DND-41 (cell line): Measurements from ENCODE around the gene MFAP3L.

Experiments used
- EZH2 ChIP-seq: IDR thresholded peaks from 3 replicates; pipeline ENCODE4 v1.6.1; 2012; ENCODE audit warnings: borderline replicate concordance, low read depth, mild to moderate bottlenecking, moderate library complexity, low read length, inconsistent platforms; ENCODE audit not compliant: severe bottlenecking
- TF ChIP-seq, protein P1 (sequence below): IDR thresholded peaks from 2 replicates; pipeline ENCODE4 v1.5.1; 2012; ENCODE audit warnings: borderline replicate concordance, low read length, moderate library complexity, mild to moderate bottlenecking; ENCODE audit not compliant: poor library complexity, severe bottlenecking; ENCODE audit errors: extremely low read depth

DNA sequence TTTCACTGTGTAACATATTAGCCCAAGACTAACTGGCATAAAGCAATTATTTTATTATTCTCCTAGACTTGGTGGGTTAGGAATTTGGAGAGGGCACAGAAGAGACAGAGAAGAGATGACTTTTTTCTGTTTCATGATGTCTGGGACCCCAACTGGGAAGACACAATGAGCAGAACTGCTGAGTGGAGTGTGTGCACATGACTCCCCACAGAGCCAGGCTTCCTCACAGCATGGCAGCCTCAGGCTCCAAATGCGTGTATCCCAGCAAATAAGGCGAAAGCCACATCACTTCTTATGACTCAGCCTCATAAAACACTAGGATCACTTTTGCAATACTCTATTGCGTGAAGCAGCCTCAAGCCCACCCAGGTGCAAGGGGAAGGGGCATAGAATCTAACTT lies 68.4 kb downstream of the MFAP3L start:
- TF ChIP-seq, protein P1, sequence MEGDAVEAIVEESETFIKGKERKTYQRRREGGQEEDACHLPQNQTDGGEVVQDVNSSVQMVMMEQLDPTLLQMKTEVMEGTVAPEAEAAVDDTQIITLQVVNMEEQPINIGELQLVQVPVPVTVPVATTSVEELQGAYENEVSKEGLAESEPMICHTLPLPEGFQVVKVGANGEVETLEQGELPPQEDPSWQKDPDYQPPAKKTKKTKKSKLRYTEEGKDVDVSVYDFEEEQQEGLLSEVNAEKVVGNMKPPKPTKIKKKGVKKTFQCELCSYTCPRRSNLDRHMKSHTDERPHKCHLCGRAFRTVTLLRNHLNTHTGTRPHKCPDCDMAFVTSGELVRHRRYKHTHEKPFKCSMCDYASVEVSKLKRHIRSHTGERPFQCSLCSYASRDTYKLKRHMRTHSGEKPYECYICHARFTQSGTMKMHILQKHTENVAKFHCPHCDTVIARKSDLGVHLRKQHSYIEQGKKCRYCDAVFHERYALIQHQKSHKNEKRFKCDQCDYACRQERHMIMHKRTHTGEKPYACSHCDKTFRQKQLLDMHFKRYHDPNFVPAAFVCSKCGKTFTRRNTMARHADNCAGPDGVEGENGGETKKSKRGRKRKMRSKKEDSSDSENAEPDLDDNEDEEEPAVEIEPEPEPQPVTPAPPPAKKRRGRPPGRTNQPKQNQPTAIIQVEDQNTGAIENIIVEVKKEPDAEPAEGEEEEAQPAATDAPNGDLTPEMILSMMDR, result no peak
- TF ChIP-seq EZH2, result no peak
